Urinary bladder (tissue), 4 donors: Measurements from ENCODE around the gene KRT23. TPM values are rescaled to one million over a fixed set of nuclear protein-coding genes. Genes with fewer than 3 reads are reported as not detected.

ENCODE experiments used
- DNase-seq: peaks from one replicate; pipeline ENCODE4 v3.0.0-alpha.2; 2015; ENCODE audit errors: extremely low spot score
- H3K27ac ChIP-seq: one replicate; pipeline ENCODE4 v1.5.1; 2013; ENCODE audit warnings: low read depth, mild to moderate bottlenecking, moderate library complexity
- H3K36me3 ChIP-seq: one replicate; pipeline ENCODE4 v1.6.1; 2013; ENCODE audit warnings: mild to moderate bottlenecking, moderate library complexity; ENCODE audit not compliant: insufficient read depth
- H3K4me1 ChIP-seq: one replicate; pipeline ENCODE4 v1.6.1; 2013; ENCODE audit warnings: mild to moderate bottlenecking, moderate library complexity; ENCODE audit not compliant: insufficient read depth
- H3K4me3 ChIP-seq: one replicate; pipeline ENCODE4 v1.5.1; 2013; ENCODE audit warnings: low read depth, low read length
- WGBS: extraction: QIAGEN DNeasy Blood & Tissue Kit; methylation state at CpG from one replicate; pipeline ENCODE4 v1.1.7; 2013; 5-methylcytosine and 5-hydroxymethylcytosine counted together
- polyA plus RNA-seq: library from polyadenylated mRNA; stranded (reverse); fragments of 200-250 nt; gene quantifications from one replicate; pipeline ENCODE4 v1.2.3, GENCODE V29; 2013
- total RNA-seq: library from RNA; depleted of rRNA; stranded (reverse); fragments of >200 nt; gene quantifications from one replicate; pipeline ENCODE4 v1.2.3, GENCODE V29; 2014
- donor health status: healthy with polysubstance abuse.
- donor health status: healthy.

The KRT23 gene
- total and polyA plus RNA-seq, 2 donors, result 0.87 to 14.7 TPM

DNA sequence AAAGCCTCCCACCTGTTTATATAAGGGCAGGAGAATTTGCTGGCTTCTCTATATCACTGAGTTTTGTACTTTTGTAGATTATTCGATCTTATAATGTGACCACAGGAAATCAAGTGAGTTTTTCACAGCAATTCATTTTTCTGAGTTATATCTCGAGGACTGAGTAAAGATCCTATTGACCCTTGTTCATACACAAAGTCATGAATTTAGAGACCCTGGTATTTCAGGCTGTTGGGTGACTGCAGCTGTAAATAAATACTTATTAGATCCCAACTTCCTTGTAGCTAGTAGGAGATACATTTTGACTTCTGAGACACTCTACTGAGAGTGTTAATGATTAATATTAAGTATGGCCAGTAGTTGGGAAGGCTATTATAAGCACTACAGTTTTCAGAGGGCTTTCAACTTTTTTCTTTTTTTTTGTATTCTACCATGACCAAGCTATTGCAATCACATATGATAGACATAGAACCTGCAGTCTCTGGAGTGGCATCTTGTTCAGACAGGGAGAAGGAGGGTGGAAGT is 49.2 kb downstream of the KRT23 start:
- Histone ChIP-seq H3K27ac (no peak overlapping the region), H3K4me1 (no peaks in the 10 kb centered on the region), H3K36me3 (no peaks in the 10 kb centered on the region), H3K4me3 (no peak overlapping the region)
- no peak for DNase-seq
- 83% methylated on average over 2 of the region's 2 CpGs for WGBS

- H3K4me3 ChIP-seq, result no peak overlapping the region
- H3K36me3 ChIP-seq, result no peaks in the 10 kb centered on the region
- no peak overlapping the region for H3K27ac ChIP-seq
- no peaks in the 10 kb centered on the region for H3K4me1 ChIP-seq
- no peak for DNase-seq
- 26% methylated on average over 3 of the region's 3 CpGs for WGBS
Observed at GRCh38 chr17:40886090-40886489, 51.4 kb downstream of the KRT23 start.

- H3K36me3 ChIP-seq, result no peaks in the 10 kb centered on the region
- H3K4me3 ChIP-seq, result no peak within 1 kb of the TSS
- no peaks in the 10 kb centered on the region for H3K4me1 ChIP-seq
- 90% methylated on average over 23 of the region's 23 CpGs for WGBS
- H3K27ac ChIP-seq, result no peak within 1 kb of the TSS
- no peak for DNase-seq
Observed at GRCh38 chr17:40884708-40885512, 52.5 kb downstream of the KRT23 start, which contains the start of gene KRT20. KRT20 (minus strand) TSS chr17:40885242; CDS start chr17:40885185, 57 bp downstream.

DNA sequence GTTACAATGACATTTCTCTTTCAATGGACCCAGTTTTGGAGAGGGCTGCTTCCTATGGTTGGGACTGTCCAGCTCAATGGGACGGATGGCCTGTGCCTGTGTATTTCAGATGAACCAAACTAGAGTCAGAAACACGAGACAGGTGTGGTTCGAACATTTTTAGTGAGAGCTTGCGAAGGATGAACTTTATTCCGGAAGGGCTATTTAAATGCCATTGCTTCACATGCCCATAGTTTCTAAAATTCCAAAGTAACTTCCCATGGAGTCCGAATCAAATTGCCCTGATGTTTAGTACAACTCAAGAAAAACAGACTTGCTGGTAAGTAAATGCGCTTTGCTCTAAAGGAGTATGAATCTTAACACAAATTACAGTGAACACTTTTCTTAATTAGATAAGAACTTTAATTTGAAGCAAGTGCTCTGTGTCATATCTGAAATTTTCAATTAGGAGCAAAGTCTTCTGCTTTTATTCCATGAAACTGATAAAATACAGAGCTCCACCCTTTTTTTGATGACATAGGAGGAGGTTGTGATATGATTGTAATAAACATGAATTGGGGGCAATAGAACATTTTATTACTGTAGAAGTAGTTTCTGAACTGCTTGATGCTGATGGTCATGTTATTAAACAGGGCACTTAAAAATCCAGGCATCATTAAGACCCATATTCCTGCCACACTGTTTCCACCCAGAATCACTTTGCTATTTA is 53.7 kb downstream of the KRT23 start:
- Histone ChIP-seq H3K36me3 (no peaks in the 10 kb centered on the region), H3K4me3 (no peak overlapping the region), H3K4me1 (no peaks in the 10 kb centered on the region), H3K27ac (no peak overlapping the region)
- WGBS, result 89% methylated on average over 7 of the region's 7 CpGs
- DNase-seq, result no peak

DNA sequence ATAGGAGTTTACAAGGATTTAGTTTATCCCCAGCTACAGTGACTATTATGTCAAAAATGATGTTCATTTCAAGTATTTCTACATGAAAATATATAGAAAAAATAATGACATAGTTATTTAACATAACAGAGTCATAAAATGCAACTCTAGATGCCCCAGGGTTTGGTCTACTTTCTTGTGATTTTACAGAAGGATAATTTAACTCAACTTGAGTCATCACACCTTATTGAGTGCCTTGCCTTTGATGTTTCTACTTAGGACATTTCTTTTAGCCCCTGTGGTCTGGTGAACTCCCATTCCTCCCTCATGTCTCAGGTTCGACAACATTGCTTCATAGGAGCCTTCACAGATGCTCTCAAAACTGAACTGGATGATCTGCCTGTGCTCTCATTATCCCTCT is 54.4 kb downstream of the KRT23 start:
- Histone ChIP-seq H3K4me3 (no peak overlapping the region), H3K4me1 (no peaks in the 10 kb centered on the region), H3K27ac (no peak overlapping the region), H3K36me3 (no peaks in the 10 kb centered on the region)
- DNase-seq, result no peak
- WGBS, result 89% methylated on average over 1 of the region's 1 CpG

DNA sequence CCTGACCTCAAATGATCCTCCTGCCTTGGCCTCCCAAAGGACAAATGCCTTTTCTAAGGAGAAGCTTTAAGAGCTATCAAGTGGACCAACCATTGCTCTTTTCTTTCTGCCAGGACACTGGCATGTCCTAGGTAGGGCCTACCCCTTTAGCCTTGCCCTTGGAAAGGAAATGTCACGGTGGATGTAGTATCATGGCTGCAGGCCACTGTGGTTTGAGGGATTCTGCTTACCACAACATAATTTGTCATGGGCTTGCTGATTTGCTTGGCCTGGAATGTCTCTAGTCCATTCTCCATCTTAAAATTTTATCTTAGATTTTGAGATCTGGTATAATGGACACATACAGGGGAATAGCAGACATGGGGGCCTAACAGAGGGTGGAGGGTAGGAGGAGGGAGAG is 58.4 kb downstream of the KRT23 start:
- WGBS, result 80% methylated on average over 1 of the region's 1 CpG
- Histone ChIP-seq H3K36me3 (no peaks in the 10 kb centered on the region), H3K4me1 (no peaks in the 10 kb centered on the region), H3K27ac (no peak overlapping the region), H3K4me3 (no peak overlapping the region)
- no peak for DNase-seq

DNA sequence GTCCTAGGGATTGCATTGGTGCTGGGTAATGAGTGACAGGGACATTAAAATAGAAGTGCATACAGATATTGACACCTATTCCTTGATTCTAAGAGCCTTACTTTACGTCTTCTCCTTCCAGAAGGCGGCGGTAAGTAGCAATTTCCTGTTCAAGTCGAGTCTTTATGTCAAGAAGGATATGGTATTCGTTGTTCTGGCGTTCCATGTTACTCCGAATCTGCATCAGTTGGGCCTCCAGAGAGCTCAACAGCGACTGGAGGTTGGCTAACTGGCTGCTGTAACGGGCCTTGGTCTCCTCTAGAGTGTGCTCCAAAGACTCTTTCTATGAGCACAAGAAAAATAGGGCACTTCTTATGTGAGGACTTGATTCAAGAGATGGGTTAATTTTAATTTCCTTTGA is 59.4 kb downstream of the KRT23 start:
- H3K27ac ChIP-seq, result no peak overlapping the region
- H3K4me1 ChIP-seq, result no peaks in the 10 kb centered on the region
- WGBS, result 87% methylated on average over 9 of the region's 9 CpGs

DNA sequence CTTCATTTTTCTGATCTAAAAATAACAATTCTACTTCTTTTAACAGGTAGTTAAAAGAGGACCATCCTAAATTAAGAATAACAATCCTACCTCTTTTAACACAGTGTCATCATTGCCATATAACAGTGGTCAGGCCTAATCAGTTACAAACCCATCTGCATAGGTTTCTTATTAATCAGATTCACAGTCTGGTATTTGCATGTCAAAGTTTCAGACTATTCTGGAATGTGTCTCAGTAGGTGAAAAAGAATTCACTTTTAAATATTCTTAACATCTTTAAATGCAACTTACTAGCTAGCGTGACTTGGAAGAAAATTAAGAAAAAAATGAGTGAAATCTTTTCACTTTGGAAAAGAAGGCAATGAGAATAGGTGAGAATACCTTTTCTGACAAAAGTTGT is 63.6 kb downstream of the KRT23 start:
- H3K4me1 ChIP-seq, result no peaks in the 10 kb centered on the region
- H3K36me3 ChIP-seq, result no peaks in the 10 kb centered on the region
- no peak for DNase-seq
- H3K4me3 ChIP-seq, result no peak overlapping the region
- WGBS, result 94% methylated on average over 1 of the region's 1 CpG
- H3K27ac ChIP-seq, result no peak overlapping the region

More for the DNA sequence above, 59.4 kb downstream of the KRT23 start:
- no peak for DNase-seq
- Histone ChIP-seq H3K4me3 (no peak overlapping the region), H3K36me3 (no peaks in the 10 kb centered on the region)

GRCh38 chr17:40873255-40873654 is 64.2 kb downstream of the KRT23 start:
- H3K4me1 ChIP-seq, result no peaks in the 10 kb centered on the region

More at GRCh38 chr17:40873255-40873654, 64.2 kb downstream of the KRT23 start:
- no peak for DNase-seq
- no peak overlapping the region for H3K27ac ChIP-seq
- no peaks in the 10 kb centered on the region for H3K36me3 ChIP-seq
- H3K4me3 ChIP-seq, result no peak overlapping the region

Other genes with a start within 250 kb of the KRT23 start
Only the 30 nearest of the 33 such genes appear.
- gene KRT25, start 182.3 kb downstream of the KRT23 start, total RNA-seq, result not detected
- not detected for gene KRT25, start 182.3 kb downstream of the KRT23 start, polyA plus RNA-seq
- gene KRT26, start 165.4 kb downstream of the KRT23 start, total RNA-seq, result not detected
- gene KRT26, start 165.4 kb downstream of the KRT23 start, polyA plus RNA-seq, result not detected
- gene KRT27, start 155.1 kb downstream of the KRT23 start, total RNA-seq, result not detected
- gene KRT27, start 155.1 kb downstream of the KRT23 start, polyA plus RNA-seq, result not detected
- not detected for gene KRT28, start 137.7 kb downstream of the KRT23 start, total RNA-seq
- gene KRT28, start 137.7 kb downstream of the KRT23 start, polyA plus RNA-seq, result not detected
- 4.8 TPM for gene KRT10, start 115.0 kb downstream of the KRT23 start, total RNA-seq
- gene KRT10, start 115.0 kb downstream of the KRT23 start, polyA plus RNA-seq, result 21.5 TPM
- not detected for gene KRT12, start 70.4 kb downstream of the KRT23 start, total RNA-seq
- gene KRT12, start 70.4 kb downstream of the KRT23 start, polyA plus RNA-seq, result not detected
- gene KRT20, start 52.4 kb downstream of the KRT23 start, total RNA-seq, result 23.2 TPM
- gene KRT20, start 52.4 kb downstream of the KRT23 start, polyA plus RNA-seq, result 2.2 TPM
- gene KRT39, start 29.3 kb upstream of the KRT23 start, total RNA-seq, result not detected
- not detected for gene KRT39, start 29.3 kb upstream of the KRT23 start, polyA plus RNA-seq
- not detected for gene KRT40, start 46.7 kb upstream of the KRT23 start, total RNA-seq
- not detected for gene KRT40, start 46.7 kb upstream of the KRT23 start, polyA plus RNA-seq
- gene KRTAP3-3, start 56.5 kb upstream of the KRT23 start, total RNA-seq, result not detected
- gene KRTAP3-3, start 56.5 kb upstream of the KRT23 start, polyA plus RNA-seq, result not detected
- gene KRTAP3-2, start 62.3 kb upstream of the KRT23 start, total RNA-seq, result not detected
- not detected for gene KRTAP3-2, start 62.3 kb upstream of the KRT23 start, polyA plus RNA-seq
- not detected for gene KRTAP3-1, start 71.5 kb upstream of the KRT23 start, total RNA-seq
- not detected for gene KRTAP3-1, start 71.5 kb upstream of the KRT23 start, polyA plus RNA-seq
- gene KRTAP1-5, start 89.6 kb upstream of the KRT23 start, total RNA-seq, result not detected
- gene KRTAP1-5, start 89.6 kb upstream of the KRT23 start, polyA plus RNA-seq, result 0.11 TPM
- not detected for gene KRTAP1-4, start 92.5 kb upstream of the KRT23 start, total RNA-seq
- not detected for gene KRTAP1-4, start 92.5 kb upstream of the KRT23 start, polyA plus RNA-seq
- gene KRTAP1-3, start 97.2 kb upstream of the KRT23 start, total RNA-seq, result not detected
- gene KRTAP1-3, start 97.2 kb upstream of the KRT23 start, polyA plus RNA-seq, result not detected
- not detected for gene KRTAP1-1, start 103.8 kb upstream of the KRT23 start, total RNA-seq
- not detected for gene KRTAP1-1, start 103.8 kb upstream of the KRT23 start, polyA plus RNA-seq
- not detected for gene KRTAP2-1, start 109.7 kb upstream of the KRT23 start, total RNA-seq
- gene KRTAP2-1, start 109.7 kb upstream of the KRT23 start, polyA plus RNA-seq, result not detected
- gene KRTAP2-2, start 117.6 kb upstream of the KRT23 start, total RNA-seq, result not detected
- gene KRTAP2-2, start 117.6 kb upstream of the KRT23 start, polyA plus RNA-seq, result not detected
- gene KRTAP2-3, start 122.5 kb upstream of the KRT23 start, total RNA-seq, result not detected
- gene KRTAP2-3, start 122.5 kb upstream of the KRT23 start, polyA plus RNA-seq, result not detected
- gene KRTAP2-4, start 128.2 kb upstream of the KRT23 start, total RNA-seq, result not detected
- not detected for gene KRTAP2-4, start 128.2 kb upstream of the KRT23 start, polyA plus RNA-seq
- not detected for gene KRTAP4-7, start 146.5 kb upstream of the KRT23 start, total RNA-seq
- gene KRTAP4-7, start 146.5 kb upstream of the KRT23 start, polyA plus RNA-seq, result not detected
- not detected for gene KRTAP4-8, start 160.5 kb upstream of the KRT23 start, total RNA-seq
- not detected for gene KRTAP4-8, start 160.5 kb upstream of the KRT23 start, polyA plus RNA-seq
- gene KRTAP4-16, start 164.6 kb upstream of the KRT23 start, total RNA-seq, result not detected
- gene KRTAP4-16, start 164.6 kb upstream of the KRT23 start, polyA plus RNA-seq, result not detected
- gene KRTAP4-9, start 167.7 kb upstream of the KRT23 start, total RNA-seq, result not detected
- not detected for gene KRTAP4-9, start 167.7 kb upstream of the KRT23 start, polyA plus RNA-seq
- gene KRTAP4-11, start 180.7 kb upstream of the KRT23 start, total RNA-seq, result not detected
- gene KRTAP4-11, start 180.7 kb upstream of the KRT23 start, polyA plus RNA-seq, result not detected
- not detected for gene KRTAP4-12, start 186.5 kb upstream of the KRT23 start, total RNA-seq
- not detected for gene KRTAP4-12, start 186.5 kb upstream of the KRT23 start, polyA plus RNA-seq
- gene KRTAP4-6, start 202.9 kb upstream of the KRT23 start, total RNA-seq, result not detected
- not detected for gene KRTAP4-6, start 202.9 kb upstream of the KRT23 start, polyA plus RNA-seq
- not detected for gene KRTAP4-5, start 212.2 kb upstream of the KRT23 start, total RNA-seq
- not detected for gene KRTAP4-5, start 212.2 kb upstream of the KRT23 start, polyA plus RNA-seq
- not detected for gene KRTAP4-4, start 223.1 kb upstream of the KRT23 start, total RNA-seq
- not detected for gene KRTAP4-4, start 223.1 kb upstream of the KRT23 start, polyA plus RNA-seq
- gene KRTAP4-3, start 230.6 kb upstream of the KRT23 start, total RNA-seq, result not detected
- gene KRTAP4-3, start 230.6 kb upstream of the KRT23 start, polyA plus RNA-seq, result not detected